Fibroblast of lung (primary cell): ENCODE results near the gene IL1A.

Source experiments
- EZH2 ChIP-seq: IDR thresholded peaks from 2 replicates; pipeline ENCODE4 v1.5.1; 2012; ENCODE audit warnings: low read length, control low read depth, mild to moderate bottlenecking; ENCODE audit errors: missing control alignments
- TF ChIP-seq, protein P1 (sequence below), 2 donors: IDR thresholded peaks in 1 of 2; conservative IDR thresholded peaks in 1 of 2; 1 replicate in 1 of 2; 2 replicates in 1 of 2; pipeline ENCODE4 v1.5.1; 2011 to 2012; ENCODE audit warnings: low read length in 2 of 2, control low read depth in 1 of 2, inconsistent platforms in 1 of 2, low read depth in 1 of 2, mild to moderate bottlenecking in 1 of 2

DNA sequence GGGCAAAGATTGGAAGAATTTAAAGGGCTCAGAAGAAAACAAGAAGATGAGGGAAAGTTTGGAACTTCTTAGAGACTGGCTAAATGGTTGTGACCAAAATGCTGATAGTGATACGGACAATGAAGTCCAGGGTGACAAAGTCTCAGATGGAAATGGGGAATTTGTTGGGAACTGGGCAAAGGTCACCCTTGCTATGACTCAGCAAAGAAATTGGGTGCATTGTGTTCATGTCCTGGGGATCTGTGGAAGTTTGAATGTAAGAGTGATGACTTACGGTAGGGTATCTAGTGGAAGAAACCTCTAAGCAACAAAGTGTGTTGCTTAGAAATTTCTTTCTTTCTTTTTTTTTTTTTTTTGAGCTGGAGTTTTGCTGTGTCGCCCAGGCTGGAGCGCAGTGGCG is 6.0 kb upstream of the IL1A start:
- TF ChIP-seq, protein P1, sequence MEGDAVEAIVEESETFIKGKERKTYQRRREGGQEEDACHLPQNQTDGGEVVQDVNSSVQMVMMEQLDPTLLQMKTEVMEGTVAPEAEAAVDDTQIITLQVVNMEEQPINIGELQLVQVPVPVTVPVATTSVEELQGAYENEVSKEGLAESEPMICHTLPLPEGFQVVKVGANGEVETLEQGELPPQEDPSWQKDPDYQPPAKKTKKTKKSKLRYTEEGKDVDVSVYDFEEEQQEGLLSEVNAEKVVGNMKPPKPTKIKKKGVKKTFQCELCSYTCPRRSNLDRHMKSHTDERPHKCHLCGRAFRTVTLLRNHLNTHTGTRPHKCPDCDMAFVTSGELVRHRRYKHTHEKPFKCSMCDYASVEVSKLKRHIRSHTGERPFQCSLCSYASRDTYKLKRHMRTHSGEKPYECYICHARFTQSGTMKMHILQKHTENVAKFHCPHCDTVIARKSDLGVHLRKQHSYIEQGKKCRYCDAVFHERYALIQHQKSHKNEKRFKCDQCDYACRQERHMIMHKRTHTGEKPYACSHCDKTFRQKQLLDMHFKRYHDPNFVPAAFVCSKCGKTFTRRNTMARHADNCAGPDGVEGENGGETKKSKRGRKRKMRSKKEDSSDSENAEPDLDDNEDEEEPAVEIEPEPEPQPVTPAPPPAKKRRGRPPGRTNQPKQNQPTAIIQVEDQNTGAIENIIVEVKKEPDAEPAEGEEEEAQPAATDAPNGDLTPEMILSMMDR (conservative IDR thresholded peaks at IDR 0.05 in 1 of 2, IDR thresholded peaks at IDR 0.05 in 1 of 2; ENCODE audit: low read depth in 1 of 2, low read length in 2 of 2), result no peak
- TF ChIP-seq EZH2, result no peak
